SU-DHL-6 (cell line): ENCODE measurements around the gene PLCB1.

Experiments
- CTCF ChIP-seq: fragments of 200-600 bp; sonication (generic); IDR thresholded peaks from one replicate; pipeline ENCODE4 v1.5.1; 2017; ENCODE audit warnings: antibody characterized with exemption, mild to moderate bottlenecking, low read length, moderate library complexity; ENCODE audit not compliant: insufficient read depth, poor library complexity, severe bottlenecking
- EZH2phosphoT487 ChIP-seq: fragments of 200-600 bp; sonication (generic), shearing (Covaris generic); conservative IDR thresholded peaks from 2 replicates; pipeline ENCODE4 v1.6.1; 2018; ENCODE audit warnings: mild to moderate bottlenecking, antibody characterized with exemption, low read length, moderate library complexity, mixed read lengths

- TF ChIP-seq CTCF, result no peak
- no peak for TF ChIP-seq EZH2phosphoT487
Observed at GRCh38 chr20:8470156-8470555, 338.1 kb downstream of the PLCB1 start.
